ENCODE results near the gene STK26. TPM values are rescaled to one million over a fixed set of nuclear protein-coding genes. Genes with fewer than 3 reads are reported as not detected.
"Not testable (repeated sequence)": the region's sequence is repeated elsewhere in the genome, so short reads cannot be mapped to it uniquely, and the experiment has no call there.

The STK26 gene
- total RNA-seq, result 49.7 TPM

DNA sequence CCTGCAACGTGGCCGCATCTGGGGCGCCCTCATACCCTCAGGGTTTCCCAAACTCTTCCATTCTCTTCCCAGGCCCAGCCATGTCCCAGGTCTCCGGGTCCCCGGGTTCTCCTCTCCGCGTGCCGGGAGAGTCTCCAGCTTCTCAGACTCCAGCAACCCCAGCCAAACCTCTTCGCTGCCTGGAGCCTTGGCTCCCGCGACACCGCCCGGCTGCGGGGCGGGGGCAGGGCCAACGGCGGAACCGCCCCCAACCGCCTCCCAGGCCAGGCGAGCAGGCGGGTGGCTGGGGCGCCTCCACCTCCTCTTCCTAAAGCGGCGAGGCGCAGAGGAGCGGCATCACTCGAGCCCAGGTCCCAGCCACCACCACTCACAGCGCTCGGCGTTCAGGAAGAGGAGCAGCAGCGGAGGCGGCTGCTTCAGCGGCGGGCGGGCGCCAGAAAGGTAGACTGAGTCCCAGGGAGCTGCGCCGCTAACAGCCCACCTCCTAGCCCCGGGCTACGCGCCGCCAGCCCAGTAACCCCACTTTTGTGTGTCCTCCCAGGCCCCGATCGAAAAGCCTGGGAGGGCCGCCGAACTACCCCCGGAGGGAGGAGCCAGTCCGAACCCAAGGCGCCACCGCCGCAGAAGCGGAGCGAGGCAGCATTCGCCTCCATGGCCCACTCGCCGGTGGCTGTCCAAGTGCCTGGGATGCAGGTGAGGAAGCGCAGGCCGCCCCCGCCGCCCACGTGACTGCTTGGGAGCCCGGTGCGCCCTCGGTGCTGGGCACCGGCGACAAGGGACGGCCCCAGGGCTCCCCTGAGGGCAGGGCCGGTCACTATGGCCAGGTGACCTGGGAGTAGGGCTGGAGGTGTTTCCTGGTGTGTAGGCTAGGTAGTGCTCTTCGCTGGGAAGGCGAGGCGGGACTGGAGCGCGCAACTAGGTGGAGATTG, at the start of gene STK26:
Gene STK26 (plus strand): TSS at position 336 of the 929 bp plus-strand sequence. CDS start 316 bp downstream, at position 652.
- Histone ChIP-seq H3K4me3 (ENCODE audit: low read length) (peak within 1 kb of the TSS; percentile 76), H3K4me1 (ENCODE audit: insufficient read depth, low read length) (peaks cover 21% of the 10 kb centered on the region), H3K27me3 (ENCODE audit: insufficient read depth, low read length) (no peaks in the 10 kb centered on the region), H3K9me3 (ENCODE audit: low read depth, low read length) (no peaks in the 10 kb centered on the region)

DNA sequence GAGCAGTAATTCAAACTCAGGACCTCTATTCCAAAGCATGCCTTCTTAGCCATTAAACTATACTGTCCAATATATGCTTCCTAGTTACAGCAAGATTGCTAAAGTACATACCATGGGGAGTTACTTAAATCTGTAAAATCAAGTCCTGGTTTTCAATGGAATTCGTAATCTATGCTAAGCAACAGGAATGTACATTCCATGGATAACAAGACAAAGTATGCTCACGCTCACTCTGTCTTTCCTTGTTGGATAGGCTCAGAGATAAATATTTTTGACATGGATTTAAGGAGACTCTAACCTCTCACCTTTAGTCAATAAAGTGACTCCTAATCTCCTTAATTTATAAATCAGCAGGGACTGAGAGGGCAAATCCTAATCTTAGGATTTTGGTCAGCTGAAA, 47.3 kb upstream of the STK26 start:
- Histone ChIP-seq H3K4me1 (ENCODE audit: insufficient read depth, low read length) (no peaks in the 10 kb centered on the region), H3K27me3 (ENCODE audit: insufficient read depth, low read length) (no peaks in the 10 kb centered on the region), H3K9me3 (ENCODE audit: low read depth, low read length) (no peaks in the 10 kb centered on the region), H3K4me3 (ENCODE audit: low read length) (no peak overlapping the region)

DNA sequence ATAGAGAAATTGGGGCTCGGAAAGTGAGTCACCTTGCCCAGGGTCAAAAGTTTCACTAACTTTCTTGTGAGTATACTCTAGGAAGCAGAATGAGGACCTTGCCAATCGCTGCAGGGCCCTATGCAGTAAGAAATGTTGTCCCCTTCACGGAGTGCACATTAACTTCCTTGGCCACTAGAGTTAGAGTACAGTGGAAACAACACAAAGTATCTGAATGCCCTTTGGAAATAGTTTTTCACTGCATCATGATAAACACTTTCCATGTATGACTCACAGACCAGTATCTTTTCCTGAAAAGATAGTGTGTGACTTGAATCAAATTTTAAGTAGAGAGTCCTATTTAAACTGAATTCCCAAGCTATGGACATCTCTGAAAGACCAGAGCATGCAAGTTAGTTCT, 45.5 kb upstream of the STK26 start:
- H3K4me3 ChIP-seq (ENCODE audit: low read length), result no peak overlapping the region
- no peaks in the 10 kb centered on the region for H3K9me3 ChIP-seq (ENCODE audit: low read depth, low read length)
- no peaks in the 10 kb centered on the region for H3K4me1 ChIP-seq (ENCODE audit: insufficient read depth, low read length)
- no peaks in the 10 kb centered on the region for H3K27me3 ChIP-seq (ENCODE audit: insufficient read depth, low read length)

DNA sequence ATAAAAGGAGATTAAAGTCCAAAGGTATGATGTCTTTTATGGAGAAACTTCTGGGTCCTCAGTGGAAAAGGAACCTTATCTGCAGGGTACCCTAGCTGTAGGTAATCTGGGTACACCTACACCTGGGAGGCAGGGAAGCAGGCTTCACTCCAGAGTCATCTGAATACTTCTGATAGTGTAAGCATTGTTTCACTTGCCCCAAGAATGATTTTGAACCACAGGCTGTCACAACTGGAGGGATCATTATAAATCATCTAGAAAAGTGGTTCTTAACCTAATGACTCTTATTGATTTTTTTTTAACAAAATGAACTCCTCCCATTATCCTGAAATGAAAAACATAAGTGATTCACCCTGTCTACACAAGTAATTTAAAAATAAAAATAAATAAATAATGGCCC, 44.0 kb upstream of the STK26 start:
- H3K9me3 ChIP-seq (ENCODE audit: low read depth, low read length), result no peaks in the 10 kb centered on the region
- no peaks in the 10 kb centered on the region for H3K27me3 ChIP-seq (ENCODE audit: insufficient read depth, low read length)
- no peak overlapping the region for H3K4me3 ChIP-seq (ENCODE audit: low read length)
- H3K4me1 ChIP-seq (ENCODE audit: insufficient read depth, low read length), result no peaks in the 10 kb centered on the region

DNA sequence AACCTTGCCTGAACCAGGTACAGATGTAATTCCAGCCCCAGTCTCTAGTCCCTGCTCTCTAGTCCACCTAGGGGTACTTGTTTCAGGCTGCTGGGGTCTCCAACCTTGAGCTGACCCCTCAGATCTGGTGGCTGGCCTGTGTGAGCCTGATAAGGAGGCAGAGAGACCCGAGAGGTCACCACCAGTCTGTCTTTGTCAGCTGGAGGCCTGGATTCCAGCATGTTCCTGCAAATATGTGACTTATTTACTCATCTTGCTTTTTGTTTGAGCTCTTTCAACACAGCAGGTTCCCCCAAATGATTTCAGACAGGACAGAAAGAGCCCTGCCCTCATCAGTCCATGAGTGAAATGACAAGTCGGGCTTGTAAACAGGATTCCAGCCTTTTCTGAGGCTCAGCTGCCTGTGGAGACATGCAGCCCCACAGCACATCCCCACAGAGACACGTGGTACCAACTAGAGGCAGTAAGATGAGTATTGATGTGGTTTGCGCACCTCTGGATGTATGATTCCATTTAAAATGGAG, 37.5 kb upstream of the STK26 start:
- H3K4me3 ChIP-seq (ENCODE audit: low read length), result no peak overlapping the region
- H3K4me1 ChIP-seq (ENCODE audit: insufficient read depth, low read length), result peaks cover 42% of the 10 kb centered on the region
- H3K27me3 ChIP-seq (ENCODE audit: insufficient read depth, low read length), result no peaks in the 10 kb centered on the region
- H3K9me3 ChIP-seq (ENCODE audit: low read depth, low read length), result no peaks in the 10 kb centered on the region

DNA sequence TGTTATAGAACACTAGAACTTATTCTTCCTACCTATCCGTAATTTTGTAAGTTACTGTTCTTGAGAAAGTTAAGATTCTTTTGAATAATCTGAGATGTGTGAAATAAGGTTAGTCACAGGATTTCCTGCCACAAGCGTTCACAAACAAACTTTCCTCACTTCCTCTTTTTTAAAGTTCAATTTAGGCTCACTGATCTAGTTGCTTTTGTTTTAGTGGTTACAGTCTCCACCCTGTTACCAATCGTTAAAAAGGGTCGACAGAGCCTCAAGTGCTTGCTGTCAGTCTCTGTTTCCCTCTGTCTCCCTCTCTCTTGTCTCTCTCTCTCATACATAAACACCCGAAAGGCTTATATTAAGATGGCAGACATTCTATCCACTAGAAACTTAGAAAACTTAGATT, 35.9 kb upstream of the STK26 start:
- H3K4me3 ChIP-seq (ENCODE audit: low read length), result no peak overlapping the region
- H3K4me1 ChIP-seq (ENCODE audit: insufficient read depth, low read length), result peaks cover 42% of the 10 kb centered on the region

DNA sequence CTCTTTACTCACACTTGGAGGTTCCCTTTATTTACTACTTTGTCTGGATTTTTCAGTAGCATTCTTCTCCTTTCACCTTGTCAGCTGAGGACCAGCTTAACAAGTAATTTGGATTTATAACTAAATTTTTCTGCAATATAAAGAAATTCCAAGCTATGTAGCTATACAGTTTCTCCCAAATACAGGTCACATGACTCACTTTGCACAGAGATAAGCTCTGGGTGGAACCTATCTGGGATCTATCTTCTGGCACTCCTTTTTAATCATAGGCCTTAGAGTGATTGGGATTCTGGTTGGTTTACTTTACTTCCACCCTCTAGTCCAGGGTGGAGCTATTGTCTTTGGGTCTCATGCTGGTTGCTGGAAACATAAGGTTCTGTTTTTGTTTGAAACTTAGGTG, 34.9 kb upstream of the STK26 start:
- Histone ChIP-seq H3K4me1 (ENCODE audit: insufficient read depth, low read length) (peaks cover 42% of the 10 kb centered on the region), H3K27me3 (ENCODE audit: insufficient read depth, low read length) (no peaks in the 10 kb centered on the region), H3K9me3 (ENCODE audit: low read depth, low read length) (no peaks in the 10 kb centered on the region), H3K4me3 (ENCODE audit: low read length) (no peak overlapping the region)

More for the DNA sequence above, 35.9 kb upstream of the STK26 start:
- no peaks in the 10 kb centered on the region for H3K9me3 ChIP-seq (ENCODE audit: low read depth, low read length)
- H3K27me3 ChIP-seq (ENCODE audit: insufficient read depth, low read length), result no peaks in the 10 kb centered on the region

DNA sequence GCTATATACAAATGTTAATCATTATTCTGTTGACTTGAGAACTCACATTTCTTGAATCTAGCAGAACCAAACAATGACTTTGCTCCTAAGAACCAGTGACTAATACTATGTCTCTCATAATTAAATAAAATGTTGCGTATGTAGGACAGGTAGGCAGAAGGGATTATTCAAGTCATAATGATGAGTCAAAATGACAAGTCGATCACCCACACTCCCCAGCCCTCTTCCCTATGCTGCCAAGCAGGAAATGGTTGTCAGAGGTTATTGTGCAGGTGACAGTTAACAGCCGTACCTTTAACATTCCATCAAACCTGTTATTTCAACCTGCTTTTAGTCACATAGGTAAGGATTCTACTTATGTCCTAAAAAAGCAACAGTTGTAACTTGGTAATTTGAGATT, 22.0 kb upstream of the STK26 start:
- no peaks in the 10 kb centered on the region for H3K9me3 ChIP-seq (ENCODE audit: low read depth, low read length)
- no peaks in the 10 kb centered on the region for H3K4me1 ChIP-seq (ENCODE audit: insufficient read depth, low read length)
- H3K4me3 ChIP-seq (ENCODE audit: low read length), result no peak overlapping the region
- no peaks in the 10 kb centered on the region for H3K27me3 ChIP-seq (ENCODE audit: insufficient read depth, low read length)

DNA sequence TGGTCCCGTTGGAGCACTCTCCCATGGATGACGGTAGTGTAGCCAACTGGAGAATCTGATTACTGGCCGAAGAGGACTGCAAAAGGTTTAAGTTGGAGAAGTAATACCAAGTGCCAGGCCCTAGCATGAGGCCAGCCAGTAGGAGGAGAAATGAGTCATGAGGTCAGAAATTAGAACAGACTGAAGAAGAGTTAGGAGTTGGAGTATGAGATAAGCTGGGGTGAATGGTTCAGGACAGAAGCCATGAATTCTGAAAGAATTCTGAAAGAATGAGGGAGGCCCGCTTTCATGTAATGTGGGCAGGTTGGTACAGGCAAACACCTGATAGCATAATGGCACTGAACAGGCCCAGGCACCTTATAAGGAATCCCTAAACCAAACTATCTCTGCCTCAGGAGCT, 18.4 kb upstream of the STK26 start:
- Histone ChIP-seq H3K4me1 (ENCODE audit: insufficient read depth, low read length) (no peaks in the 10 kb centered on the region), H3K27me3 (ENCODE audit: insufficient read depth, low read length) (no peaks in the 10 kb centered on the region), H3K9me3 (ENCODE audit: low read depth, low read length) (no peaks in the 10 kb centered on the region), H3K4me3 (ENCODE audit: low read length) (no peak overlapping the region)

DNA sequence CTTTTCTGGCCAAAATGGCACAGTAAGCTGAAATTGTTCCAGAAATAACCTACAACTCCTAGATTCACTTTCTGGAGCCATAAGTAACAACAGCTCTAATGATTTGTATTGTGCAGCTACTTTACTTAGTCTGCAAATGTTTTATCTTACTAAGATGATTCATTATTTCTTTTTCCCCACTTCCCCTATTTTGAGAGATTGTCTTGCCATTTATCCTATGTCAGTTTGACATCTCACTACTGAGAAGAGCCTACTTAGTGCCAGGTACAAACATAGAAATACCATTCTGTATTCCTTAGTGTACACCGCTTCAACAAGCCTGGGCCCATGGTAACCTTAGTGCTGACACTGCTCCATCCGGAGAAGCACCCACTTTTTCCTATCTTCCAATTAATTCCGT, 13.8 kb upstream of the STK26 start:
- Histone ChIP-seq H3K27me3 (ENCODE audit: insufficient read depth, low read length) (no peaks in the 10 kb centered on the region), H3K4me1 (ENCODE audit: insufficient read depth, low read length) (no peaks in the 10 kb centered on the region), H3K9me3 (ENCODE audit: low read depth, low read length) (no peaks in the 10 kb centered on the region), H3K4me3 (ENCODE audit: low read length) (no peak overlapping the region)

DNA sequence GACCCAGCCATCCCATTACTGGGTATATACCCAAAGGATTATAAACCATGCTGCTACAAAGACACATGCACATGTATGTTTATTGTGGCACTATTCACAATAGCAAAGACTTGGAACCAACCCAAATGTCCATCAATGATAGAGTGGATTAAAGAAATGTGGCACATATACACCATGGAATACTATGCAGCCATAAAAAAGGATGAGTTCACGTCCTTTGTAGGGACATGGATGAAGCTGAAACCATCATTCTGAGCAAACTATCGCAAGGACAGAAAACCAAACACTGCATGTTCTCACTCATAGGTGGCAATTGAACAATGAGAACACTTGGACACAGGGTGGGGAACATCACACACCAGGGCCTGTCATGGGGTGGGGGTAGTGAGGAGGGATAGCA, 12.9 kb upstream of the STK26 start:
- H3K9me3 ChIP-seq (ENCODE audit: low read depth, low read length); H3K27me3 ChIP-seq (ENCODE audit: insufficient read depth, low read length); H3K4me1 ChIP-seq (ENCODE audit: insufficient read depth, low read length); H3K4me3 ChIP-seq (ENCODE audit: low read length): not testable (repeated sequence)

DNA sequence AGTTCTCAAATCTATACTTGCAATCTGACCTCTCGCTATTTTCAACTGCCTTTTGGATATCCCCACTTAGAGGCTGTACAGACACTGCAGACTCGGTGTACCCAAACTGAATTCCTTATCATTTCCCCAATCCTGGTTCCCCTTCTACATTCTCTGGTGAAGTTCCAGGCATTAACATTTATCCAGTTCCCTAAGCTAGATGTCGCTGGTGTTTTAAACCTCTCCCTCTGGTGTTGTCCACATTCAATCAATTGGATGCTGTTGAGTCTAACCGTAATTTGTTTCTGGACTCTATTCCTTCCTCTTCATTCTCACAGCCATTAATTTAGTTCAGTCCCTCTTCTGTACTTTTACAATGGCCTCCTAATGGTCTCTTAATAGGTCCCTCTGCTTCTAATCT, 7.2 kb upstream of the STK26 start:
- H3K4me1 ChIP-seq (ENCODE audit: insufficient read depth, low read length), result peaks cover 26% of the 10 kb centered on the region
- H3K27me3 ChIP-seq (ENCODE audit: insufficient read depth, low read length), result no peaks in the 10 kb centered on the region

DNA sequence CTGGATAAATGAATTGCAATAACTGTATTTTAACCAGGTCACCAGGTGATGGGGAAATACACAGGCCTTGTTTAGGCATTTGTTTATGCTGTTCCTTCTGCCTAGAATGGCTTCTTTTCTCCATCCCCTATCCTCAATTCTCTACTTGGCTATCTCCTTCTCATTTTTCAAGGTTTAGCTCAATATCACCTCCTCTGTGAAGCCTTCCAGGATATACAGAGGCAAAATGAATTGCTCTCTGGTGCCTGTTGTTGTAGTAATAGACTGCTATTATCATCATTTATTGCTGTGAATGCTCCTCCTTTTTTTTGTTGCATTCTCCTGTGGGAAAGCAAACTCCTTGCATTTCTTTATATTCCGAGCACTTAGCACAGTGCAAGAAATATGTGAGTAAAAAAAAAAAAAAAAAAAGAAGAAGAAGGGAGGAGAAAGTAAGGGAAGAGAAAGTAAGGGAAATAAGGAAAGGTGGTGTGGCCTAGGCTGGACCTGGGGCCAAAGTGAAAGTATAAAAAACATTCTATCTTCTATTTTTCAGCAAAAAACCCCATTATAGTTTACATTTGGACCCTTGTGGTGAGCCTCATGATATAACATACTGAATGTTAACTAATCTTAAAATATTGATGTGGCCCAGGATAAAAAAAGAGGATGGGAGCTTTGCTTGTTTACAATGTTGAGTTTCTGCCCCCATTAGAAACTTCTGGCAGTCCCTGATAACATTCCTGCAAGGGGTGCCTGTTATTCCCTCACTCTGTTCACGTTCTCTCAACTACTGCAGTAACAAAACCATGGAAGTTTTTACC, 6.3 kb upstream of the STK26 start:
- Histone ChIP-seq H3K9me3 (ENCODE audit: low read depth, low read length) (no peaks in the 10 kb centered on the region), H3K4me3 (ENCODE audit: low read length) (no peak overlapping the region), H3K27me3 (ENCODE audit: insufficient read depth, low read length) (no peaks in the 10 kb centered on the region), H3K4me1 (ENCODE audit: insufficient read depth, low read length) (peaks cover 26% of the 10 kb centered on the region)

More for the DNA sequence above, 7.2 kb upstream of the STK26 start:
- Histone ChIP-seq H3K9me3 (ENCODE audit: low read depth, low read length) (no peaks in the 10 kb centered on the region), H3K4me3 (ENCODE audit: low read length) (no peak overlapping the region)

DNA sequence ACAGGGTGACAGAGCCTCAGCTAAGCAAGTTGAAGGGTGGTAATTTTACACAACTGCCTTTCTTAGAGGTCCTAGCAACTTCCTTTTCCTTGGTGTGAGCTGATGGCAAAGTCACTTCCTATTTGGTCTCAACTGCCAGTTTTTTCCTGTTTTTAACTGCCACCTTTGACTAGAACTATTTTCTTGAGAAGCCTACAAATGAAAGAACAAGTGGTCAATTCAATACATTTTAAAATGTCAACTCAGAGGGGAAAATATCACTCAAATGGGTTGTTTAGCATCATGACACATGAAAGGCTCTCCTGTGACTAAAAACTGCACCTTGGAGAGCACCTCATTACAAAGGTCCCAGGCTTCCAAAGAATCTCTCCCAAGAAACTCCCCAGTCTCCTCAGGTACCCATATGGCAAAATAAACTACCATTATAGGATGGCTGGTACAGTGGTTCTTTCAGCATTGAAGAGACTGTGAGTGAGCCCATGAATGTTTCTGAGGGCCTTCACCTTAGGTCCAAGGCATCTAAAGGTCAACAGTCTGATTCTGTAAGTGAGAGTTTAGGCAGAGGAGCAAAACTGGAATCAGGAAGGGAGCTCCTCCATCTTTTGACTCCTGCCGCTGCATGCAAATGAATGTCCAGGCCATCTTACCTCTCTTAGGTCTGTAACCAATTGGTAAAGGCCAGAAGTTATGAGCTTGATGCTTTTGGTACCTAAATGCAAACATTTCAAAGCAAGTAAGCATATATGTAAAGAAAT, 5.5 kb upstream of the STK26 start:
- peaks cover 30% of the 10 kb centered on the region for H3K4me1 ChIP-seq (ENCODE audit: insufficient read depth, low read length)
- no peak overlapping the region for H3K4me3 ChIP-seq (ENCODE audit: low read length)
- no peaks in the 10 kb centered on the region for H3K27me3 ChIP-seq (ENCODE audit: insufficient read depth, low read length)
- no peaks in the 10 kb centered on the region for H3K9me3 ChIP-seq (ENCODE audit: low read depth, low read length)

Data from mononuclear cell (primary cell).